PC-3 (cell line): ENCODE data around the gene IFI27L1. TPM values are rescaled to one million over a fixed set of nuclear protein-coding genes. Genes with fewer than 3 reads are reported as not detected.

ENCODE experiments used
- ATAC-seq: fragments of 200-7000 bp; cut with Tn5 transposase; 2 replicates; pipeline ENCODE4 v1.9.1; 2020; ENCODE audit warnings: mild to moderate bottlenecking, moderate library complexity
- BruUV-seq: library from RNA; stranded (reverse); fragments of 400-500 nt; replicated peaks from 2 replicates; lab custom pipeline; 2021; lab: Mats Ljungman, UMichigan
- CTCF ChIA-PET: fragments of 300-600 bp; sonication (Branson Sonifier 250); formaldehyde crosslinking; loops from one replicate; lab custom pipeline; 2022; ENCODE audit warnings: antibody characterized with exemption; lab: Charles Lee
- POLR2A ChIA-PET: fragments of 300-600 bp; sonication (Branson Sonifier 250); formaldehyde crosslinking; loops from one replicate; lab custom pipeline; 2022; ENCODE audit warnings: antibody characterized with exemption; ENCODE audit not compliant: unreplicated experiment; lab: Charles Lee
- DNase-seq: peaks from one replicate; pipeline ENCODE4 v3.0.0-alpha.2; 2015
- H2AFZ ChIP-seq: fragments of 300-600 bp; sonication (generic); 2 replicates; pipeline ENCODE4 v1.6.0; 2016; ENCODE audit warnings: antibody characterized with exemption, low read length
- H3F3A ChIP-seq: fragments of 300-600 bp; sonication (generic); one replicate; pipeline ENCODE4 v1.6.0; 2017; ENCODE audit warnings: antibody characterized with exemption, low read length, control low read depth, mild to moderate bottlenecking; ENCODE audit not compliant: unreplicated experiment
- H3K27ac ChIP-seq: fragments of 300-600 bp; sonication (generic); 2 replicates; pipeline ENCODE4 v1.5.1; 2016; ENCODE audit warnings: mild to moderate bottlenecking, low read length
- H3K27me3 ChIP-seq: fragments of 300-600 bp; sonication (generic); 2 replicates; pipeline ENCODE4 v1.6.1; 2016; ENCODE audit warnings: low read length, mixed read lengths
- H3K36me3 ChIP-seq: fragments of 300-600 bp; sonication (generic); 2 replicates; pipeline ENCODE4 v1.6.1; 2016; ENCODE audit warnings: low read depth, mixed run types, low read length, mixed read lengths
- H3K4me1 ChIP-seq: fragments of 300-600 bp; sonication (generic); 2 replicates; pipeline ENCODE4 v1.5.1; 2016; ENCODE audit warnings: low read length; ENCODE audit not compliant: insufficient read depth
- H3K4me2 ChIP-seq: fragments of 300-600 bp; sonication (generic); 2 replicates; pipeline ENCODE4 v1.6.0; 2016; ENCODE audit warnings: low read length
- H3K4me3 ChIP-seq: fragments of 300-600 bp; sonication (generic); 2 replicates; pipeline ENCODE4 v1.5.1; 2016; ENCODE audit warnings: mild to moderate bottlenecking, low read length, mixed read lengths
- H3K79me2 ChIP-seq: fragments of 300-600 bp; sonication (generic); 2 replicates; pipeline ENCODE4 v1.6.1; 2017; ENCODE audit warnings: low read length, mixed read lengths
- H3K9ac ChIP-seq: fragments of 300-600 bp; sonication (generic); 2 replicates; pipeline ENCODE4 v1.6.0; 2016; ENCODE audit warnings: mild to moderate bottlenecking, low read length
- H3K9me2 ChIP-seq: fragments of 300-600 bp; sonication (generic); replicated peaks from 2 replicates; pipeline ENCODE4 v1.6.1; 2016; ENCODE audit warnings: mixed run types, low read length, mixed read lengths
- H3K9me3 ChIP-seq: fragments of 300-600 bp; sonication (generic); 2 replicates; pipeline ENCODE4 v1.6.1; 2016; ENCODE audit warnings: low read length, mixed read lengths
- H4K20me1 ChIP-seq: fragments of 300-600 bp; sonication (generic); 2 replicates; pipeline ENCODE4 v1.6.1; 2016; ENCODE audit warnings: low read length, mixed read lengths
- CTCF ChIP-seq: fragments of 300-600 bp; sonication (generic); conservative IDR thresholded peaks from 2 replicates; pipeline ENCODE4 v1.5.1; 2017; ENCODE audit warnings: antibody characterized with exemption, low read depth, mild to moderate bottlenecking, low read length
- EZH2 ChIP-seq: fragments of 300-600 bp; sonication (generic); IDR thresholded peaks from one replicate; pipeline ENCODE4 v1.6.1; 2017; ENCODE audit warnings: antibody characterized with exemption, mild to moderate bottlenecking, low read length; ENCODE audit not compliant: unreplicated experiment
- EZH2phosphoT487 ChIP-seq: fragments of 300-600 bp; sonication (generic); IDR thresholded peaks from 2 replicates; pipeline ENCODE4 v1.6.1; 2018; ENCODE audit warnings: mild to moderate bottlenecking, antibody characterized with exemption, low read length, borderline replicate concordance
- intact Hi-C: fragments of 100-400 bp; cut with micrococcal nuclease; formaldehyde crosslinking; loops from 2 replicates; pipeline ENCODE4 v1.9.0; 2023
- total RNA-seq: library from RNA; depleted of rRNA; stranded (reverse); fragments of >200 nt; gene quantifications from 2 replicates; pipeline ENCODE4 v1.2.3, GENCODE V29; 2014

IFI27L1 gene
- total RNA-seq, 1 experiment from 2014 or later: 16.9 TPM

DNA sequence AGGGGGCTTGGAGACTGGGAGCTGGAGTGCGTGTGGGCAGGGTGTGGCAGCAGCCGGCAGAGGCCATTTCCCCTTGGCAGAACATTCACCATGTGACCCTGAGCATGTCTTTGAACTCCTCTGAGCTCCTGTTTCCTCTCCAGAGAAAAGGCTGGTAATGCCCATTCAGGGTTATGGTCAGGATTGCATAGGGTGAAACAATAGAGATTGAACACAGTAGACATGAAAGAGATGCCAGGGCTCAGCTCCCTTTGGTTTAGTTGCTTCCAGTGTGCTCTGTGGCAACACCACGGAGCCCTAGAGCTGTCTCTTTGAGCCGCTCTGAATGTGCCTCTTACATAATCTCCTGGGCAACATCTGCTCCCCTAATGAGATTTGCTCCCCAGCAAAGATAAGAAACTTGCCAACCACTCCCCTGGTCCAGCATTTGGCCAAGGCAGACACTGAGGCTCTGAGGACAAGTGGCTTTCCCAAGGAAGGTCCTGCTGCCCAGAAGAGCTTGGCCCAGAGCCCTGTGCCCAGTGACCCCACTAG is 34.0 kb downstream of the IFI27L1 start:
- intact Hi-C loops: no loop called here
- Histone ChIP-seq H3K4me1 (no peaks in the 10 kb centered on the region; the same call in 1 of the 2 replicates), H3K4me3 (no peak overlapping the region), H4K20me1 (no peaks in the 10 kb centered on the region), H3K9me2 (no peaks in the 10 kb centered on the region), H3F3A (no peaks in the 10 kb centered on the region), H3K36me3 (no peaks in the 10 kb centered on the region), H3K4me2 (no peak overlapping the region), H3K9me3 (no peaks in the 10 kb centered on the region), H3K79me2 (no peaks in the 10 kb centered on the region), H3K27me3 (peaks cover 7% of the 10 kb centered on the region), H3K9ac (no peak overlapping the region), H3K27ac (no peak overlapping the region), H2AFZ (no peak overlapping the region)
- TF ChIP-seq CTCF: no peak
- no peak for TF ChIP-seq EZH2
- no peak for TF ChIP-seq EZH2phosphoT487
- ATAC-seq (no peak), DNase-seq (no peak)
- ChIA-PET CTCF (no interaction called here), POLR2A (interaction anchor here (0.7 kb wide), 1 partner anchor 34 kb away, joined by 7 read pairs; the partner anchor contains the start of genes DDX24 and IFI27L1)
- no TSS peak for BruUV-seq

GRCh38 chr14:94115631-94116030 is 34.5 kb downstream of the IFI27L1 start:
- no peak overlapping the region for H3K4me2 ChIP-seq
- no peak for ATAC-seq
- POLR2A ChIA-PET: no interaction called here

More at GRCh38 chr14:94115631-94116030, 34.5 kb downstream of the IFI27L1 start:
- CTCF ChIA-PET: no interaction called here
- no peaks in the 10 kb centered on the region for H3K9me3 ChIP-seq
- TF ChIP-seq CTCF (no peak), EZH2phosphoT487 (no peak), EZH2 (no peak)
- no peaks in the 10 kb centered on the region; the same call in 1 of the 2 replicates for H3K4me1 ChIP-seq
- intact Hi-C loops: no loop called here
- BruUV-seq: no TSS peak
- peaks cover 7% of the 10 kb centered on the region for H3K27me3 ChIP-seq
- no peak overlapping the region for H3K9ac ChIP-seq
- no peaks in the 10 kb centered on the region for H4K20me1 ChIP-seq
- H3K4me3 ChIP-seq: no peak overlapping the region
- H3K27ac ChIP-seq: no peak overlapping the region
- no peaks in the 10 kb centered on the region for H3K79me2 ChIP-seq
- no peak overlapping the region for H2AFZ ChIP-seq
- H3K9me2 ChIP-seq: no peaks in the 10 kb centered on the region
- DNase-seq: no peak
- no peaks in the 10 kb centered on the region for H3K36me3 ChIP-seq
- no peaks in the 10 kb centered on the region for H3F3A ChIP-seq
